CD4-positive, alpha-beta T cell treated with Interferon alpha-2 for 1 hour (primary cell): ENCODE measurements around the gene FBXO22.
"Not testable (repeated sequence)": the region's sequence is repeated elsewhere in the genome, so short reads cannot be mapped to it uniquely, and the experiment has no call there.

Experiments
- DNase-seq, 2 donors: peaks; one replicate each; pipeline ENCODE4 v3.0.0-alpha.2; 2020 to 2022

Gene FBXO22

GRCh38 chr15:75903331-75904239, at the start of gene FBXO22:
Gene FBXO22 (plus strand): TSS chr15:75903878. CDS start chr15:75903964, 86 bp downstream.
- DNase-seq, result peak; percentile 88 to 91

DNA sequence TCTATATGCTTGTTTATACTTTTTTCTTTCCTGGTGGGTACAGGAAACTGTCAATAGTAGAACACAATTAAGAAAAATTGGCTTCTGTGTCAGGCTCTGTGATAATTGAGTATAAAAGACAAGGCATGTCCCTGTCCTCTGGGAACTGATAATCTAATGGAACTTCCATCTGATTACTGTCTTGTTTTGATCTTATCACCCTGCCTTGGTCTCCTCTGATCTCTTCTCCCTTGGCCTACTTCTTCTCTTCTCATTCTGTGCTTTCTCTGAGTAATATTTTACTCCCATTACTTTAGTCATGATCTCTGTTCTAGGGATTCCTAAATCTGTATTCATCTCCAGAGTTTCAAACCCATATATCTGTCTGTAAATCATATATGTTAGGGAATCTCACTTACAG, 45.8 kb upstream of the FBXO22 start:
- DNase-seq, result no peak

GRCh38 chr15:75861750-75862402, 41.8 kb upstream of the FBXO22 start:
- DNase-seq, result no peak

DNA sequence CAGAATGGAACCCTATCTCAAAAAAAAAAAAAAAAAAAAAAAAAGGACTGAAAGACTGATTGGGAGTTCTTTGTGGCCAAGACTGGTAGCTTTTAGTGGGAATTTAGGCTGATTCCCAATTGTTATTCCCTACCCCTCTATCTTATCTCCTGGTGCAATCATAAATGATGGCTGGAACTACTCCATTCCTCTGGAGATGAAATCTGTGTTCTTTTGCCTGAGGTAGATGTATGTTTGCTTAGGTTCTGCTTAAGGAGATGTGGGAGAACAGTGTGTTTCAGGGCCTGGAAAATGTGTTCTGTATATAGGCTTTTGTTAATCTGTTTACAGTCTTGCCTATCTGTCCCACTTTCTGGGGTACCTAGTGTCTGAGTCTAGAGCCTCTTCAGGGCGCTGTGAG, 40.9 kb upstream of the FBXO22 start:
- no peak for DNase-seq

DNA sequence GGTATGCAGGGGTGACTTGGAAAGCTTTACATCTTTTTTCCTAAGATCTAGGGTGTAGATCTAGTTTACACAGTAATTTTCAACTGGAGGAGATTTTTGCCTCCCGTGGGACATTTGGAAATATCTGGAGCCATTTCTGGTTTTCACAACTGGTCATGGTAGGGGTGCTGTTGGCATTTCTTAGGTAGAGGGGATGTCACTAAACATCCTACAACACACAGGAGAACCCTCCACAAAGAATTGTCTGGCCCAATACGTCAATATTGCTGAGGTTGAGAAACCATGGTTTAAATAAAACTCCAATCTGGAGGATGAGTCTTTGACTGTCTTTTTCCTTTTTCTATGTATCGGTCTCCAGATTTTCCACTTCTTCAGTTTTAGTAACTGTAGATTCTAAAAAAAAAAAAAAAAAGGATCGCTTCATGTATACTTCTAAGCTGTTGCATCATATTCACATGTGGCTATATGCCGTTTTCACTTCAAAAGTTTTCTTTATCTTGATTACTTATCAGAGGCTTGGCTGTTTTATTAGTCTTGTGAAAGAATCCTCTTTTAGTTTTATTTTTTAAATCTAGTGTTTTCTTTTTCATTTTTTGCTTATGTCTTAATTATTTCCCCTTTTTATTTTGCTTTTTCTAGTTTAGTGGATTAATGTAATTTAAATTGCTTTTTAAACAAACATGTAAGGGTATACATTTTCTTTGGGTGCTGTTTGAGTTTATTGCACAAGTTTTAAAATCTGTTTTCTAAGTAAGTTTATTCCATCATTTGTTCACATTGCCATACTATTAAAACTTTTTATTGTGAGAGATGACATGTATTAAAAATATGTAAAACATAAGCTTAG, 39.2 kb upstream of the FBXO22 start:
- DNase-seq, result no peak

- not testable (repeated sequence) for DNase-seq
These were observed 37.6 kb upstream of the FBXO22 start for GRCh38 chr15:75866045-75866444.

DNA sequence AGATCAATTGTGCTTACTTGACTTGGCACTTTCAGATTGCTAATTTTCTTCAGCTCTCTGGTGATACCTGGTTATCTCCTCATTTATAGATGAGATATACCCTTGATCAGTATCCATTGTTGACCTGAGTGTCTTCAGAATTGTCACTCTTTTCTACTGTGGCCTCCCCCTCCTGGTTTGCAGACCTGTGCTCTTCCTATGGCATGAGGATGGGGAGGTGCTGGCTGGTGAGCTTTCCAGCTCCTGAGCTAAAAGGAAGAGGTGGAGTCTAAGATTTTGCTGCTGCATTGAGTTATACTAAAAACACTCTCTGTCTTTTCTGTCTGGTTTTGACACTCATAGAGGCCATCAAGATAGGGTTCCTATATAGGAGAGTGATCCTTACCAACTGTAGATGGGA, 36.8 kb upstream of the FBXO22 start:
- DNase-seq, result no peak

GRCh38 chr15:75867449-75867848, 36.2 kb upstream of the FBXO22 start:
- DNase-seq, result no peak

GRCh38 chr15:75868019-75868418, 35.7 kb upstream of the FBXO22 start:
- DNase-seq, result no peak

DNA sequence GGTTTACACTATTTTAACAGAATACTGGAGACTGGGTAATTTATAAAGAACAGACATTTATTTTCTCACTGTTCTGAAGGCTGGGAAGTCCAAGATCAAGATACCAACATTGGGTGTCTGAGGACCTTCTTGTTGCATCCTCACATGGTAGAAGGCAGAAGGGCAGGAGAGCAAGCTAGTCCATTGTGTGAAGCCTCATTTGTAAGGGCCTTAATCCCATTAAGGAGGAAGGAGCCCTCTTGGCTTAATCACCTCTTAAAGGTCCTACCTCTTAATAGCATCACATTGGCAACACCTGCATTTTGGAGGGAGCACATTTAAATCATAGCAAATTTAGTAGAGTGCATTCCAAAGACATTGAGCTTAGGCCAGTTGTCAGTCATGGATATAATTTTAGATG, 34.2 kb upstream of the FBXO22 start:
- no peak for DNase-seq

DNA sequence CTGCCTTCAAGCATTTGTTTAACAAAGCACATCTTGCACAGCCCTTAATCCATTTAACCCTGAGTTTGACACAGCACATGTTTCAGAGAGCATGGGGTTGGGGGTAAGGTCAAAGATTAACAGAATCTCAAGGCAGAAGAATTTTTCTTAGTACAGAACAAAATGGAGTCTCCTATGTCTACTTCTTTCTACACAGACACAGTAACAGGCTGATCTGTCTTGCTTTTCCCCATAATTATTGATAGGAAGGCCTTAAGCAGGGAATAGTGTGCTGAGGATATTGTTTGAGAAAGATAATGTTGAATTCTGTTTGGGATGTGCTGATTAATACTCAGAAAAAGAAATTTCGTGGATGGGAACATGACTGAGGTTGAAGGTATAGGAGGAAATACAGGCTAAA, 32.1 kb upstream of the FBXO22 start:
- not testable (repeated sequence) for DNase-seq

- no peak for DNase-seq
These were observed 31.2 kb upstream of the FBXO22 start for GRCh38 chr15:75872403-75872990.

DNA sequence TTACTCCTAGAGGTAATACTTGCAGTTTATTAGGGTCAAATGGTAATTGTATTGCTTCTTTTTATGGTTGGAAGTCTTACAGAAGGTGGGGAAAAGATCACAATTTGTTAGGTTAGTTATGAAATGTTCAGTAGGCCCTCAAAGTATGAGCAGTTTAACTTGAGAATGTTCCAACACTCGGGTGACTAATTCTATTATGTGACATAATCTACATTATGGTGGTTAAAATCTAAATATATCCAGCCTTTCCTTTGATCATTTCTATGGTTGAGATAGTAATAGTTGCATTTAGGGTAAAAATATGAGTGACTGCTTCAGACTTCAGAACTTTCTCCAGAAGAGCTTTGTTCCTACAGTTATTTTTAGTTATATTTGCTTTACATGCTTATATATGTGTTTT, 19.6 kb upstream of the FBXO22 start:
- DNase-seq, result no peak

- DNase-seq, result no peak
These were observed 16.5 kb upstream of the FBXO22 start for GRCh38 chr15:75887178-75887577.

DNA sequence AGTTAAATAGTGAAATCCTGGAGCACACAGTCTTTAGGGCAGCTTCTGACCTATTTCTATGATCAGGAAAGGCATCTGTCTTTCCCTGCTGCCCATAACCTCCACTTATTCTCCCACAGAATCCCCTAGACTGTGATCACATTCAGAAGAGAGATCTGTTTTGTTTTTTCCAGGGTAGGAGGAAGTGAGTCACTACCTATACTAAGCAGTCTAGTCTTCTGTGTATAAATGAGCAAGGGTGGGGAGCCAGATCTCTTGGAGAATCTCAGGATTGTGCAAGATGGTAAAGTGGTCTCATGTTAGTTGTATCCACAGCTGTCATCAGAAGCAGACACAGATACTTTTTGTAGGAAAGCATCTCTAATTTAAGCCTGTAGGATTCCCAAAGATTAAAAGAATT, 11.8 kb upstream of the FBXO22 start:
- DNase-seq, result no peak

GRCh38 chr15:75895731-75896130, 7.9 kb upstream of the FBXO22 start:
- no peak for DNase-seq

GRCh38 chr15:75900577-75900976, 3.1 kb upstream of the FBXO22 start:
- no peak for DNase-seq

DNA sequence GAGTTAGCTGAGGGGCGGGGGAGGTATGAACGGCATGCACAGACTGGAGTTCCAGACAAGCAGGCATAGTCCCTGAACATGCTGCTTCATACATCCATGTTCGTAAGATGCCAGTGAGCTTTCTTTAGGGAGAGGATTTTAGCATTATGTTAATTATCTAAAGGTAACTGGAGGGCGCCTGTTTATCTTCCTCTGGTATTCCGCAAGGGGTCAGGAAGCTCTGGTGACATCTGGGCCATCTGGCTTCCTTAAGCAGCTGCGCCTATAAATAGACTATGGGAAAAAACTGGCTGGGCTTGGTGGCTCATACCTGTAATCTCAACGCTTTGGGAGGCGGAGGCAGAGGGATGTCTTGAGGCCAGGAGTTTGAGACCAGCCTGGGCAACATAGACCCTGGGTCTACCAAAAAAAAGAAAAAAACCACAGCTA, 1.5 kb upstream of the FBXO22 start:
- DNase-seq, result no peak

DNA sequence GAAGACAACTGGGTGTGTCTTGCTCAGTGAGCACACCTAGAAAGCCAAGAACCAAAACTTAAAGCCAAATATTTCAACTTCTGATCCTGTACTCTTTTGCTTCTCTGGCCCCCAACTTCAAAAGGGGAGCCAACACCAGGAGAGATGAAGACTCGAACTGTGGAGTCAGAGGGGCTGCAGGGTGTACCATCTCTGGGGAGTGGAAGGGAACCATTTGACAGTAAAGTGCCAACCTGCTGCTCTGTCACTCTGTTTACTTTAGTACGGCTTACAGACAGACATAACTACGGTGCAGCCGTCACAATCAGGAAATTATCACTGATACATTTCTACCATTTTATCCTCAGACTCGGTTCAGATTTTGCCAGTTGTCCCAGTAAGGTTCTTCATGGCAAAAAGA, 1.6 kb downstream of the FBXO22 start:
- DNase-seq, result no peak

DNA sequence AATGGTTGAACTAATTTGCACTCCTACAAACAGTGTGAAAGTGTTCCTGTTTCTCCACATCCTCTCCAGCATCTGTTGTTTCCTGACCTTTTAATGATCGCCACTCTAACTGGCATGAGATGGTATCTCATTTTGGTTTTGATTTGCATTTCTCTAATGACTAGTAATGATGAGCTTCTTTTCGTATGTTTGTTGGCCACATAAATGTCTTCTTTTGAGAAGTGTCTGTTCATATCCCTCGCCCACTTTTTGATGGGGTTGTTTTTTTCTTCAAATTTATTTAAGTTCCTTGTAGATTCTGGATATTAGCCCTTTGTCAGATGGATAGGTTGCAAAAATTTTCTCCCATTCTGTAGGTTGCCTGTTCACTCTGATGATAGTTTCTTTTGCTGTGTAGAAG, 6.7 kb downstream of the FBXO22 start:
- DNase-seq, result not testable (repeated sequence)

- DNase-seq, result no peak
These were observed 13.3 kb downstream of the FBXO22 start for GRCh38 chr15:75916978-75917377.

DNA sequence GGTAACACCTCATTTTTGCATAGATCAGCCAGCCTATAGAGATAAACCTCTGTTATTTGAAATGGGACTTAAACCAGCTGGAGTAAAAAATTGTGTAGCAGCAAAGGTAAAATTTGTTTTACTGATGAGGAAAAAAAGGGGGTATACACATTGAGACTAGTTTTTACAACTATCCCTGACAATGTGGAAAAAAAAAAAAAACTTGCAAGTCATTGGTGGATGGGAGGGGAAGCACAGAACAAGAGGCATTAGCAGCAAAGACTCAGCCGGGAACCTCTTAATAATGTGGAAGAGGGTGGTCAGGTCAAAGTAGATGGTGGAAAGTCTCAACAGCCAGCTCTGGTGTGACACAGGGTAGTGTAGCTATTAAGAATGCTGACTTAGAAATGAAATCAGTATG, 14.5 kb downstream of the FBXO22 start:
- DNase-seq, result no peak

GRCh38 chr15:75920079-75920478, 16.4 kb downstream of the FBXO22 start:
- no peak for DNase-seq
